HUES48 (cell line): ENCODE results near the gene SUPT5H.
A peak's percentile ranks its signal among the peaks of the same experiment; 100 is the strongest.

Experiments
- H3K27ac ChIP-seq: one replicate; pipeline ENCODE4 v1.7.0; 2013; ENCODE audit warnings: low read depth, low read length, inconsistent platforms
- H3K27me3 ChIP-seq: 2 replicates; pipeline ENCODE4 v1.6.1; 2013; ENCODE audit warnings: mild to moderate bottlenecking, low read length; ENCODE audit not compliant: control insufficient read depth, insufficient read depth
- H3K36me3 ChIP-seq: 2 replicates; pipeline ENCODE4 v1.6.1; 2013; ENCODE audit warnings: low read length; ENCODE audit not compliant: control insufficient read depth, insufficient read depth
- H3K4me1 ChIP-seq: 2 replicates; pipeline ENCODE4 v1.6.1; 2013; ENCODE audit warnings: mild to moderate bottlenecking, low read length; ENCODE audit not compliant: control insufficient read depth, insufficient read depth
- H3K4me3 ChIP-seq: 2 replicates; pipeline ENCODE4 v1.5.1; 2013; ENCODE audit warnings: mild to moderate bottlenecking, low read depth, low read length
- H3K9ac ChIP-seq: 2 replicates; pipeline ENCODE4 v1.6.1; 2013; ENCODE audit warnings: mild to moderate bottlenecking, low read depth, low read length, moderate library complexity
- H3K9me3 ChIP-seq: 2 replicates; pipeline ENCODE4 v1.6.1; 2013; ENCODE audit warnings: low read length; ENCODE audit not compliant: control insufficient read depth, insufficient read depth

The SUPT5H gene

GRCh38 chr19:39445196-39446111 lies at the start of gene SUPT5H:
Gene SUPT5H (plus strand): TSS chr19:39445582. CDS start chr19:39445891, 309 bp downstream.
- Histone ChIP-seq H3K36me3 (peaks cover 23% of the 10 kb centered on the region), H3K4me3 (peak within 1 kb of the TSS; percentile 95), H3K9me3 (no peaks in the 10 kb centered on the region)

DNA sequence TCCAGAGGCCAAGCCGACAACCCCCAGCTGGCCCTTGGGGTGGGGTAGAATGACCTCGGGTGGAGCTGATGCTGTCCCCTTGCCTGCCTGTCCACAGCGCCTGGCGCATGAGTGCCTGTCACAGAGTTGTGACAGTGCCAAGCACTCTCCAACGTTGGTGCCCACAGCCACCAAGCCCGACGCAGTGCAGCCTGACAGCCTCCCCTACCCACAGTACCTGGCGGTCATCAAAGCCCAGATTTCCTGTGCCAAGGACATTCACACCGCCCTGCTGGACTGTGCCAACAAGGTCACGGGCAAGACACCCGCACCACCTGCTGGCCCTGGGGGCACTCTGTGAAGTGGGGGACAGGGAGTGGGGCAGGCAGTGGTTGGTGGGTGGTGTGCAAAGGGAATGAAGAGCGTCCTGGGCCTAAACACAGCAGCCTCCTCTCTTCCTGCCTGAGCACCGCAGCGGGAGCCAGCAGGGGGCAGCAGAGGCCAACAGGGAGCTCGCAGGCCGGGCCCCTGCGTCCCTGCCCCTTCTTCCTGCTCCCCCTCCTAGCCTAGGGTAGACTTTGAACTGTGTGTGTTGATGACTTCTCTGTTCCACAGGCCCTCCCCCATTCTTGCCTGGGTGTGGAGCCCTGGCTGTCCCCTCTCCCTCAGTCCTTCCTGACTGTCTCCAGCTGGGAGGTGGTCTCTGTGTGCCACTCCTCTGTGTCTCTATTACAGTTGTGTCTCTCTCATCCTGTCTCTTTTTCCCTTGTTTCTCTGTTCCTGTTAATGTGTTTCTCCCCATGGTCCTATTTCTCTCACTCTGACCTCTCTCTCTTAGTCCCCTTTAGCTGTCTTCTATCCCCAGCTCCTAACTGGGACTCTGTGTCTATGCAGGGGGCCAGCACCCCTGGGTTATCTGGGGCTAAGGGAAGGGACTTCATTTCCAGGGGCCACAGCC lies 47.8 kb upstream of the SUPT5H start:
- peaks cover 20% of the 10 kb centered on the region for H3K4me1 ChIP-seq
- no peak overlapping the region for H3K9ac ChIP-seq
- H3K9me3 ChIP-seq = no peaks in the 10 kb centered on the region
- peaks cover 23% of the 10 kb centered on the region for H3K36me3 ChIP-seq
- peak overlapping the region; percentile 73 for H3K27ac ChIP-seq
- no peak overlapping the region for H3K4me3 ChIP-seq
- H3K27me3 ChIP-seq = no peaks in the 10 kb centered on the region

More at GRCh38 chr19:39445196-39446111, at the start of gene SUPT5H:
- H3K9ac ChIP-seq = peak within 1 kb of the TSS; percentile 90
- H3K4me1 ChIP-seq = no peaks in the 10 kb centered on the region
- H3K27me3 ChIP-seq = no peaks in the 10 kb centered on the region
- peak within 1 kb of the TSS; percentile 93 for H3K27ac ChIP-seq

GRCh38 chr19:39398297-39398864 lies 47.0 kb upstream of the SUPT5H start:
- H3K27ac ChIP-seq = peak overlapping the region; percentile 73
- no peak overlapping the region for H3K4me3 ChIP-seq
- H3K9ac ChIP-seq = no peak overlapping the region
- no peaks in the 10 kb centered on the region for H3K9me3 ChIP-seq
- H3K4me1 ChIP-seq = peaks cover 20% of the 10 kb centered on the region
- H3K36me3 ChIP-seq = peaks cover 21% of the 10 kb centered on the region
- no peaks in the 10 kb centered on the region for H3K27me3 ChIP-seq

DNA sequence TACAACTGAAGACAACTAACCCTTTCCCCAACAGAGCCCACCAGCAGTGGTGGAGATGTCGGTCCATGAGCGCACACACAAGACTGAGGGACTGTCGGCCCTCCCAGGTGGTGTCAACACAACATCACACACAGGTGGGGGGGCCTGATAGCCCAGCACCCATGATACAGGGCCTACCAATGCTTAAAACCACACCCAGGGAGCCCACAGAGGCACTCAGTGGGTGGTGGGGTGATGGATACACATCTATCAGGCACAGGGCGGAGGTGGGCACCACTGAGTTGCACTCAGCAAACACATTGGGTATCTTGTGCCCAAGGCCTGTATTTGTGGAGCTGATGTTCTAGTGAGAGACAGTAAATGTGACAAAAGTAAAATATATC lies 45.7 kb upstream of the SUPT5H start:
- Histone ChIP-seq H3K9me3 (no peaks in the 10 kb centered on the region), H3K4me1 (peaks cover 24% of the 10 kb centered on the region), H3K27me3 (no peaks in the 10 kb centered on the region), H3K36me3 (peaks cover 12% of the 10 kb centered on the region), H3K27ac (no peak overlapping the region), H3K4me3 (no peak overlapping the region), H3K9ac (no peak overlapping the region)

- Histone ChIP-seq H3K9ac (no peak overlapping the region), H3K36me3 (peaks cover 9% of the 10 kb centered on the region), H3K27ac (no peak overlapping the region), H3K9me3 (no peaks in the 10 kb centered on the region), H3K4me1 (peaks cover 24% of the 10 kb centered on the region), H3K27me3 (no peaks in the 10 kb centered on the region), H3K4me3 (no peak overlapping the region)
These were observed 45.3 kb upstream of the SUPT5H start for GRCh38 chr19:39400061-39400460.

DNA sequence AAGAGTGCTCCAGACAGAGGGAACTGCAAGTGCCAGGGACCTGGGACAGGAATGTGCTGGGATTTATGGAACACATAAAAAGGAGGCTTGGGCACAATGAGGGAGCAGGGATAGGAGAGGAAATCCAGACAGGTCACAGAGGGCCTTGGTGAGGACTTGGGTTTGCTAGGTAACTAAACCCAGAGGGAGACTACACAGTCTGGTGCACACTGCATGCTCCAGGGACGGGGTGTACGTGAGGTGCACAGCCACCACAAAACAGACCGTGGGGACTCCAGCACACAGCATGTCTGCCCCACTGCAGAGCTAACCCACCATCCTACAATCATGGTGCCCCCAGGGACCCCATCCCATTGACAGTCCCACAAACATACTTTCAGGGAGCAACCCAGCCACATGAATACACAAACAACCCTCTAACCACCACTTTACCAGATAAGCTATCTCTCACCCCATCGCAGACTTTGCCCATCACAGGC lies 44.3 kb upstream of the SUPT5H start:
- Histone ChIP-seq H3K4me1 (peaks cover 31% of the 10 kb centered on the region), H3K4me3 (no peak overlapping the region), H3K9ac (no peak overlapping the region), H3K9me3 (no peaks in the 10 kb centered on the region), H3K36me3 (peaks cover 6% of the 10 kb centered on the region; the same call in 1 of the 2 replicates), H3K27me3 (no peaks in the 10 kb centered on the region), H3K27ac (peak overlapping the region; percentile 99)

GRCh38 chr19:39401549-39402345 lies 43.6 kb upstream of the SUPT5H start:
- peaks cover 33% of the 10 kb centered on the region for H3K4me1 ChIP-seq
- peak overlapping the region; percentile 68 for H3K4me3 ChIP-seq
- H3K9me3 ChIP-seq = no peaks in the 10 kb centered on the region
- H3K9ac ChIP-seq = peak overlapping the region; percentile 85
- peaks cover 6% of the 10 kb centered on the region; the same call in 1 of the 2 replicates for H3K36me3 ChIP-seq
- peak overlapping the region; percentile 99 for H3K27ac ChIP-seq
- H3K27me3 ChIP-seq = no peaks in the 10 kb centered on the region

DNA sequence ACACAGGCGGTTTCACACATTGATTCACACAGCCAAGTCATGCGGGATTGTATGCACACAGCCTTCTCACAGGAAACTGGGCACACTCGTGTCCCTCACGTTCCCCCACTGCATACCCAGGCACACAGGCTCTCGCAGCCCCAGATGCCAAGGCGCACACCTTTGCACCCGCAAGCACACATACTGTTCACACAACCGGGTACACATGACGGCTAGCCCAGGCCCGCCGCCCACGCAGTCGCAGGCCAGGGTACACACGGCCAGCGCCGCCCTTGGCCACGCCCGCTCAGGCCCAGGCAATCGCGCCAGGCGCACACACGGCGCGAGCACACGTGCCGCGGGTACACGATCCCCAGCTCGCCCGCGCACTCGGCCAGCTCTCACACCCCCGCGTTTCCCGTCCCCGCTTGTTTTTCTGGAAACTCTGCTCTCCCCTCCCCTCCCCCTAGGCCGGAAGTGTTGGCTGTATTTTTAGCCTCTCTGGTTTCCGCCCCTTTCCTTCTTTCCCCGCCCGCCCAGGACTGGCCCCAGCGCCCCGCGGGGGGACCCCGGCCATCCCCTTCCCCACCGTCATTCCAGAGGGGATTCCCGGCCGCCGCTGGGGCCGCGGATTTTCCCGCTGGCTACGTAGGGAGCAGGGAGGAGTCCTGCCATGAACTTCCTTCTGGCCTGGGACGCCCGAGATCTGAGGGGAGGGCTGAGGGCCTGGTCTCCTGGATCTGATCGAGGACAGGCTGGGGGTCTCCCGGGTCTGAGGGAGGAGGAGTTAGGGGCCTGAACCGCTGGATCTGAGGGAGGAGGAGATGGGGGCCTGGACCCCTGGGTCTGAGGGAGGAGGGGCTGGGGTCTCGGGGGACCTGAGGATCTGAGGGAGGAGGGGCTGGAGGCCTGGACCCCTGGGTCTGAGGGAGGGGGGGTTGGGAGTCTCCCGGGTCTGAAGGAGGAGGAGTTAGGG lies 42.8 kb upstream of the SUPT5H start:
- peaks cover 6% of the 10 kb centered on the region; the same call in 1 of the 2 replicates for H3K36me3 ChIP-seq
- H3K4me1 ChIP-seq = peaks cover 33% of the 10 kb centered on the region
- no peaks in the 10 kb centered on the region for H3K27me3 ChIP-seq
- peak overlapping the region; percentile 99 for H3K27ac ChIP-seq
- H3K9ac ChIP-seq = peak overlapping the region; percentile 85
- H3K9me3 ChIP-seq = no peaks in the 10 kb centered on the region
- peak overlapping the region; percentile 68 for H3K4me3 ChIP-seq
